ENCODE results near the gene AR. TPM values are rescaled to one million over a fixed set of nuclear protein-coding genes. Genes with fewer than 3 reads are reported as not detected.

AR gene
- total and polyA plus RNA-seq, 9 of the 15 experiments (the other 6 are each of a cell fraction or from before 2014, with no cell fraction given): 0.01 to 0.04 (median 0.01) TPM; not detected in 6

DNA sequence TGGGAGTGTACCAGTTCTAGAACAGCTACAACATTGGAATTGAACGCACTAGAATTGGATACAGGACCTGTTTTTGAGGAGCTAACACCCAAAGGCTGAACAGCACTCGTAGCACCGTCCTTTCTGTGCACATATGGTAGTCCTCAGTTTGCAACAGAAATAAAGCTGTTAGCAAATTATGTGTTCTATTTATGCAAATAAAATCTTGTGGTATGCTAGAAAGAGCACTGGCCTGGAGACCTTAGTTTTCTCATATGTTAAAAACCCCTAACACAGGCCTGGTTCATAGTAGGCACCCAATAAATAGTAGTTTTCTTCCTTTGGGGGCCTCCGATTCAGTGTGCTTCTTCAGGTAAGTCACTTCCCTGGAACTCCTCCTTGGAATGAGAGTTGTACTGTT, 140.3 kb downstream of the AR start:
- Histone ChIP-seq H3K27me3 (ENCODE audit: control insufficient read depth in 2 of 2, insufficient read depth in 2 of 2, low read length in 2 of 2) (no peaks in the 10 kb centered on the region), H3K27ac (ENCODE audit: extremely low read depth, low read depth, low read length) (no peak overlapping the region), H3K36me3 (ENCODE audit: control insufficient read depth, insufficient read depth, low read length) (no peaks in the 10 kb centered on the region), H2AFZ (ENCODE audit: low read depth, low read length) (no peak overlapping the region), H3K9ac (ENCODE audit: insufficient read depth in 1 of 2, low read depth in 2 of 2, low read length in 2 of 2) (no peak overlapping the region), H3K4me2 (ENCODE audit: insufficient read depth, low read length) (no peak overlapping the region), H4K20me1 (replicated peaks; ENCODE audit: control insufficient read depth, insufficient read depth, low read length) (no peaks in the 10 kb centered on the region), H3K4me1 (replicated peaks in 1 of 2; ENCODE audit: control insufficient read depth in 2 of 2, insufficient read depth in 2 of 2, low read length in 2 of 2) (no peaks in the 10 kb centered on the region), H3K4me3 (no peak overlapping the region), H3K79me2 (ENCODE audit: control insufficient read depth, insufficient read depth, low read length) (no peaks in the 10 kb centered on the region), H3K9me1 (ENCODE audit: control insufficient read depth, insufficient read depth, low read length) (no peaks in the 10 kb centered on the region), H3K9me3 (replicated peaks; ENCODE audit: control insufficient read depth, insufficient read depth, low read depth, low read length) (no peaks in the 10 kb centered on the region; the same call in 1 of the 2 replicates)
- POLR2A ChIA-PET: no interaction called here
- no peak for DNase-seq (ENCODE audit: extremely low read depth in 1 of 4, low spot score in 3 of 4)
- WGBS (ENCODE audit: insufficient coverage, low coverage, missing lambda C conversion rate): 0% methylated on average over 4 of the region's 4 CpGs
- ATAC-seq: no peak
- FAIRE-seq: no peak
- in situ Hi-C loops (cut with MboI) (no loop called here), intact Hi-C loops (cut with micrococcal nuclease) (no loop called here)
- CTCF ChIA-PET (ENCODE audit: low intra/inter-chr PET ratio): no interaction called here
- TF ChIP-seq NCOR1 (IDR thresholded peaks at IDR 0.05) (no peak), HLTF (IDR thresholded peaks at IDR 0.05) (no peak), POLR2AphosphoS5 (IDR thresholded peaks at IDR 0.05; ENCODE audit: control insufficient read depth, insufficient read depth, low read depth, low read length) (no peak), SIRT6 (IDR thresholded peaks at IDR 0.05; ENCODE audit: low read depth, low read length) (no peak), ZBTB33 (CRISPR knock-in tag; IDR thresholded peaks at IDR 0.05) (no peak), ZNF395 (CRISPR knock-in tag; IDR thresholded peaks at IDR 0.05) (no peak), SP1 (CRISPR knock-in tag; IDR thresholded peaks at IDR 0.05) (no peak)
- no TSS peak for BruUV-seq (replicated peaks)

Data from K562 (cell line).